GM12878 (cell line): ENCODE results near the gene FKBP2. TPM values are rescaled to one million over a fixed set of nuclear protein-coding genes. Genes with fewer than 3 reads are reported as not detected.

Experiments
- BHLHE40 ChIP-seq, 2 experiments: fragments of 450-650 bp in 1 of 2; IDR thresholded peaks; 2 replicates each; pipeline ENCODE4 v1.6.1; 2011 to 2017; ENCODE audit warnings: low read depth in 2 of 2, borderline replicate concordance in 1 of 2, improper control_type of control experiment in 1 of 2, low read length in 1 of 2, mild to moderate bottlenecking in 1 of 2
- CBX3 ChIP-seq: fragments of 200-600 bp; sonication (generic); IDR thresholded peaks from 2 replicates; pipeline ENCODE4 v1.6.1; 2016; ENCODE audit warnings: low read depth, borderline replicate concordance
- CHD2 ChIP-seq: IDR thresholded peaks from 2 replicates; pipeline ENCODE4 v1.6.1; 2011; ENCODE audit warnings: low read depth, low read length, improper control_type of control experiment, borderline replicate concordance
- DPF2 ChIP-seq: fragments of 450-650 bp; IDR thresholded peaks from 2 replicates; pipeline ENCODE4 v1.6.1; 2017; ENCODE audit warnings: mild to moderate bottlenecking
- FOXK2 ChIP-seq: fragments of 450-650 bp; IDR thresholded peaks from 2 replicates; pipeline ENCODE4 v1.6.1; 2017; ENCODE audit warnings: mild to moderate bottlenecking, moderate library complexity
- HDGF ChIP-seq: fragments of 450-650 bp; IDR thresholded peaks from 2 replicates; pipeline ENCODE4 v1.6.1; 2016; ENCODE audit warnings: antibody characterized with exemption
- IKZF2 ChIP-seq, 2 experiments: fragments of 450-650 bp; IDR thresholded peaks; 2 replicates each; pipeline ENCODE4 v1.6.1; 2017; ENCODE audit warnings: mild to moderate bottlenecking in 2 of 2, moderate library complexity in 2 of 2
- LARP7 ChIP-seq: fragments of 450-650 bp; IDR thresholded peaks from 2 replicates; pipeline ENCODE4 v1.6.1; 2017; ENCODE audit warnings: mild to moderate bottlenecking
- MXI1 ChIP-seq: fragments of 150-350 bp; IDR thresholded peaks from 2 replicates; pipeline ENCODE4 v1.6.1; 2011; ENCODE audit warnings: low read depth, mild to moderate bottlenecking, inconsistent platforms, low read length, improper control_type of control experiment
- NR2C1 ChIP-seq: fragments of 450-650 bp; IDR thresholded peaks from 2 replicates; pipeline ENCODE4 v1.6.1; 2017; ENCODE audit warnings: antibody characterized with exemption, mild to moderate bottlenecking, moderate library complexity
- NRF1 ChIP-seq: conservative IDR thresholded peaks from 2 replicates; pipeline ENCODE4 v1.6.1; 2011; ENCODE audit warnings: mild to moderate bottlenecking, low read depth, low read length, improper control_type of control experiment
- SPI1 ChIP-seq: IDR thresholded peaks from 2 replicates; pipeline ENCODE4 v1.6.1; 2011; ENCODE audit warnings: low read depth, mild to moderate bottlenecking, low read length, moderate library complexity, borderline replicate concordance; ENCODE audit not compliant: insufficient read depth
- TCF12 ChIP-seq: IDR thresholded peaks from 2 replicates; pipeline ENCODE4 v1.6.1; 2011; ENCODE audit warnings: low read depth, mild to moderate bottlenecking, low read length
- YBX1 ChIP-seq: fragments of 450-650 bp; IDR thresholded peaks from 2 replicates; pipeline ENCODE4 v1.6.1; 2016; ENCODE audit warnings: antibody characterized with exemption
- ZSCAN29 ChIP-seq: fragments of 450-650 bp; IDR thresholded peaks from 2 replicates; pipeline ENCODE4 v1.6.1; 2017; ENCODE audit warnings: mild to moderate bottlenecking, moderate library complexity
- polyA plus RNA-seq, 11 experiments: library from polyadenylated mRNA; depleted of rRNA in 4 of 11; unstranded in 6 of 11; stranded (reverse) in 5 of 11; fragments of >200 nt; fragmentation: Nextera tagmentation in 4 of 11; fragmentation: Illumina TruSeq in 1 of 11; extraction: Ambion mirVana in 4 of 11; extraction: Trizol in 1 of 11; gene quantifications; 1 replicate in 1 of 11; 2 replicates in 10 of 11; pipeline versions ENCODE4 v1.2.1 to v1.2.3, GENCODE V29; 2011 to 2016; ENCODE audit warnings: inconsistent platforms in 2 of 11, missing spikeins in 2 of 11, low read depth in 1 of 11
- total RNA-seq, 4 experiments: library from RNA; depleted of rRNA in 3 of 4; stranded (reverse); fragments of >200 nt in 3 of 4; fragmentation: Illumina TruSeq in 1 of 4; extraction: Trizol in 1 of 4; gene quantifications; 2 replicates each; pipeline versions ENCODE4 v1.2.1 to v1.2.3, GENCODE V29; 2013 to 2021
- TF ChIP-seq, protein P1 (sequence below): fragments of 450-650 bp; IDR thresholded peaks from 2 replicates; pipeline ENCODE4 v1.6.1; 2017; ENCODE audit warnings: borderline replicate concordance

FKBP2 gene
- total and polyA plus RNA-seq, 10 of the 15 experiments (the other 5 are each of a cell fraction or from before 2014, with no cell fraction given), result 1.8 to 99.7 (median 39.5) TPM

DNA sequence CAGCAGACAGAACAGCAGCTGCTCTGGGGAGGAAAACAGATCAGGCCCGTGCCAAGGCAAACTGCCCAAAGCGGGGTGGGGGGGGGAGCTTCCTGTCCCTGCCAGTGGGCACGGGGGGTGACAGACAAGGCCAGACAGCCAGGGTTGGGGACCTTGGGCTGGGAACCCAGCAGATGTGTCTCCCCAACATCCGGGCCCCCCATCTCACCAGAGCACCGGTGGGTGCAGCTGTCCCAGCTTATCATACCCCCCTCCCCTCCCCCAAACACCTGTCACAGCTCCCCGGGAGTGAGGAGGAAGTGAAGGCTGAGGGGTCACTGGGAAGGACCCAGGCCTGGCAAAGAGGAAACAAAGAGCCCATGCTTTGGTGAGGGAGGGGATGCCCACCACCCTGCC lies 4.5 kb downstream of the FKBP2 start (continued):
- no peak for TF ChIP-seq YBX1
- no peak for TF ChIP-seq FOXK2
- no peak for TF ChIP-seq CBX3
- TF ChIP-seq TCF12, result 0 out of 2 replicates have a peak, but pooled peaks have one; percentile 35
- TF ChIP-seq NRF1, result no peak
- TF ChIP-seq ZSCAN29, result no peak
- no peak for TF ChIP-seq NR2C1
- no peak for TF ChIP-seq HDGF
- TF ChIP-seq CHD2, result no peak
- TF ChIP-seq MXI1, result no peak
- no peak for TF ChIP-seq LARP7
- TF ChIP-seq, protein P1, sequence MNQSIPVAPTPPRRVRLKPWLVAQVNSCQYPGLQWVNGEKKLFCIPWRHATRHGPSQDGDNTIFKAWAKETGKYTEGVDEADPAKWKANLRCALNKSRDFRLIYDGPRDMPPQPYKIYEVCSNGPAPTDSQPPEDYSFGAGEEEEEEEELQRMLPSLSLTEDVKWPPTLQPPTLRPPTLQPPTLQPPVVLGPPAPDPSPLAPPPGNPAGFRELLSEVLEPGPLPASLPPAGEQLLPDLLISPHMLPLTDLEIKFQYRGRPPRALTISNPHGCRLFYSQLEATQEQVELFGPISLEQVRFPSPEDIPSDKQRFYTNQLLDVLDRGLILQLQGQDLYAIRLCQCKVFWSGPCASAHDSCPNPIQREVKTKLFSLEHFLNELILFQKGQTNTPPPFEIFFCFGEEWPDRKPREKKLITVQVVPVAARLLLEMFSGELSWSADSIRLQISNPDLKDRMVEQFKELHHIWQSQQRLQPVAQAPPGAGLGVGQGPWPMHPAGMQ, result no peak
- TF ChIP-seq BHLHE40 (IDR thresholded peaks at IDR 0.05; ENCODE audit: borderline replicate concordance in 1 of 2, low read depth in 2 of 2, low read length in 1 of 2), result peak in 1 of 2 experiments; percentile 53; a peak in 1 of 4 replicates
- 0 out of 4 replicates have a peak, but pooled peaks of 1 of the 2 experiments have one; percentile 8 for TF ChIP-seq IKZF2 (IDR thresholded peaks at IDR 0.05)
- 0 out of 2 replicates have a peak, but pooled peaks have one; percentile 10 for TF ChIP-seq DPF2
- peak; percentile 41; the same call in 1 of the 2 replicates for TF ChIP-seq SPI1
- TF ChIP-seq, all 136 proteins: peak for 10
